ENCODE data around the gene PDE4D.

The PDE4D gene

GRCh38 chr5:59109383-59109782 is 784.1 kb downstream of the PDE4D start:
- DNase-seq (ENCODE audit: insufficient read length, low spot score): no peak
- no peak for FAIRE-seq
- TF ChIP-seq, protein P1, sequence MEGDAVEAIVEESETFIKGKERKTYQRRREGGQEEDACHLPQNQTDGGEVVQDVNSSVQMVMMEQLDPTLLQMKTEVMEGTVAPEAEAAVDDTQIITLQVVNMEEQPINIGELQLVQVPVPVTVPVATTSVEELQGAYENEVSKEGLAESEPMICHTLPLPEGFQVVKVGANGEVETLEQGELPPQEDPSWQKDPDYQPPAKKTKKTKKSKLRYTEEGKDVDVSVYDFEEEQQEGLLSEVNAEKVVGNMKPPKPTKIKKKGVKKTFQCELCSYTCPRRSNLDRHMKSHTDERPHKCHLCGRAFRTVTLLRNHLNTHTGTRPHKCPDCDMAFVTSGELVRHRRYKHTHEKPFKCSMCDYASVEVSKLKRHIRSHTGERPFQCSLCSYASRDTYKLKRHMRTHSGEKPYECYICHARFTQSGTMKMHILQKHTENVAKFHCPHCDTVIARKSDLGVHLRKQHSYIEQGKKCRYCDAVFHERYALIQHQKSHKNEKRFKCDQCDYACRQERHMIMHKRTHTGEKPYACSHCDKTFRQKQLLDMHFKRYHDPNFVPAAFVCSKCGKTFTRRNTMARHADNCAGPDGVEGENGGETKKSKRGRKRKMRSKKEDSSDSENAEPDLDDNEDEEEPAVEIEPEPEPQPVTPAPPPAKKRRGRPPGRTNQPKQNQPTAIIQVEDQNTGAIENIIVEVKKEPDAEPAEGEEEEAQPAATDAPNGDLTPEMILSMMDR (IDR thresholded peaks at IDR 0.05; ENCODE audit: insufficient read depth, missing control alignments): no peak

DNA sequence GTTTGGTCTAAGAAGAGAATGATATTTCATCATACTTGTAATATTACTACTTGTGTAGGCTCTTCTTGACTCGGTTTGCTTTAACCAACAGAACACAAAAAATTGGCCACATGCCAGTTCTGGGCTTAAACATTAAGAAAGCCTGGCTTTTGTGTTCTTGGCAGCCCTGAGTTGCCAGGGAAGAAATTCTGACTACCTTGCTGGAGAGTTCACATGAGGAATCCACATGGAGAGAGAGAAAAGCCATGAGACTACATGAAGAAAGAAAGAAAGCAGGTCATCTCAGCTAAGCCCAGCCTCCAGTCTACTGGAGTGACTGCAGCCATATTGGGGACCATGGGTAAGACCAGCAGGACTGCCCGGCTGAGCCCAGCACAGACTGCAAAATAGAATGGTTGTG is 785.8 kb downstream of the PDE4D start:
- no peak for DNase-seq (ENCODE audit: insufficient read length, low spot score)
- TF ChIP-seq, protein P1 (IDR thresholded peaks at IDR 0.05; ENCODE audit: insufficient read depth, missing control alignments): no peak
- no peak for FAIRE-seq

GRCh38 chr5:59104400-59105127 is 789.0 kb downstream of the PDE4D start:
- no peak for FAIRE-seq
- TF ChIP-seq, protein P1 (IDR thresholded peaks at IDR 0.05; ENCODE audit: insufficient read depth, missing control alignments): no peak
- DNase-seq (ENCODE audit: insufficient read length, low spot score): no peak

GRCh38 chr5:59103303-59103702 is 790.2 kb downstream of the PDE4D start:
- TF ChIP-seq, protein P1 (IDR thresholded peaks at IDR 0.05; ENCODE audit: insufficient read depth, missing control alignments): no peak
- DNase-seq (ENCODE audit: insufficient read length, low spot score) (no peak), FAIRE-seq (no peak)

DNA sequence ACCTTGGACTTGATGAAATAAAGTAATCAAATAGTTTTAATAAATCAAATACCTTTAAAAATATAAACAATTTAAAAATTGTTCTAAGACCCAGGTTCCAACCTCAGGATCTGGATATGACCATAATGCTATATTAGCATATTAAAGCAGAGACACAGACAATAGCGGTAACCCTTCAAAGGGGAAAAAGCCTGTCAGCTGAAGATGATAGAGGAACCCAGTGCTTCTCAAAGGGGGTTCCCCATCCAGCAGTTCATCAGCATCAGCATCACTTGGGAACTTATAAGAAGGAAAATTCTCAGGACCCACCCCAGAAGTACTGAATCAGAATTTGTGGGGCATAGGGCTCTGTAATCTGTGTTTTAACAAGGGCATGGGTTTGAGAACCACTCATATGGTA is 791.1 kb downstream of the PDE4D start:
- FAIRE-seq (no peak), DNase-seq (ENCODE audit: insufficient read length, low spot score) (no peak)
- TF ChIP-seq, protein P1 (IDR thresholded peaks at IDR 0.05; ENCODE audit: insufficient read depth, missing control alignments): no peak

DNA sequence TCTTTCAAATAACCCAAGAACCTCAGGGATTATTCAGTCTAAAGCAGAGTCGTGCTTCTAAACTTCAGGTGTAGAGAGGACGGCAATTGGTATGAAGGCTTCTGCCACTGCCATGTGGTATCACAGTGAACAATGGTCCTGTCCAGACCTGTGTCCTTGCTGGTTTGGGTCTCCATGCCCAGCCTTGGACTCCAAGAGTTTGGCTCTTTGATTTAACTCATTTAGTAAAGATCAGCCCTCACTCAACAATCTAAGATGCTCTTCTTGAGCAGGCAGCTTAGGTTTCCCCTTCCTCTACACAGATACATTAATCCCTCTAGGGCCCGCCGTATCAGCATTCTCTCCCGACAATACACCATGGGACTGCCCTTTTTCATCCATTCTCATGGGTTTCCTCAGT is 792.7 kb downstream of the PDE4D start:
- TF ChIP-seq, protein P1 (IDR thresholded peaks at IDR 0.05; ENCODE audit: insufficient read depth, missing control alignments): no peak
- DNase-seq (ENCODE audit: insufficient read length, low spot score) (no peak), FAIRE-seq (no peak)

GRCh38 chr5:59099995-59100345 is 793.6 kb downstream of the PDE4D start:
- no peak for DNase-seq (ENCODE audit: insufficient read length, low spot score)
- no peak for FAIRE-seq
- TF ChIP-seq, protein P1 (IDR thresholded peaks at IDR 0.05; ENCODE audit: insufficient read depth, missing control alignments): no peak
